ENCODE results near the gene TMEM260.
"Not testable (repeated sequence)": the region's sequence is repeated elsewhere in the genome, so short reads cannot be mapped to it uniquely, and the experiment has no call there.

TMEM260 gene

GRCh38 chr14:56594428-56594827 is 14.8 kb downstream of the TMEM260 start:
- H3K27ac ChIP-seq = peak overlapping the region; percentile 36; the same call in 1 of the 2 replicates
- TF ChIP-seq ZFX (IDR thresholded peaks at IDR 0.05; ENCODE audit: borderline replicate concordance) = no peak
- TF ChIP-seq, protein P1, sequence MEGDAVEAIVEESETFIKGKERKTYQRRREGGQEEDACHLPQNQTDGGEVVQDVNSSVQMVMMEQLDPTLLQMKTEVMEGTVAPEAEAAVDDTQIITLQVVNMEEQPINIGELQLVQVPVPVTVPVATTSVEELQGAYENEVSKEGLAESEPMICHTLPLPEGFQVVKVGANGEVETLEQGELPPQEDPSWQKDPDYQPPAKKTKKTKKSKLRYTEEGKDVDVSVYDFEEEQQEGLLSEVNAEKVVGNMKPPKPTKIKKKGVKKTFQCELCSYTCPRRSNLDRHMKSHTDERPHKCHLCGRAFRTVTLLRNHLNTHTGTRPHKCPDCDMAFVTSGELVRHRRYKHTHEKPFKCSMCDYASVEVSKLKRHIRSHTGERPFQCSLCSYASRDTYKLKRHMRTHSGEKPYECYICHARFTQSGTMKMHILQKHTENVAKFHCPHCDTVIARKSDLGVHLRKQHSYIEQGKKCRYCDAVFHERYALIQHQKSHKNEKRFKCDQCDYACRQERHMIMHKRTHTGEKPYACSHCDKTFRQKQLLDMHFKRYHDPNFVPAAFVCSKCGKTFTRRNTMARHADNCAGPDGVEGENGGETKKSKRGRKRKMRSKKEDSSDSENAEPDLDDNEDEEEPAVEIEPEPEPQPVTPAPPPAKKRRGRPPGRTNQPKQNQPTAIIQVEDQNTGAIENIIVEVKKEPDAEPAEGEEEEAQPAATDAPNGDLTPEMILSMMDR (IDR thresholded peaks at IDR 0.05) = no peak

- no peak for TF ChIP-seq ZFX (IDR thresholded peaks at IDR 0.05; ENCODE audit: borderline replicate concordance)
- TF ChIP-seq, protein P1 (IDR thresholded peaks at IDR 0.05) = no peak
These were observed 18.9 kb downstream of the TMEM260 start for GRCh38 chr14:56598519-56598918.

DNA sequence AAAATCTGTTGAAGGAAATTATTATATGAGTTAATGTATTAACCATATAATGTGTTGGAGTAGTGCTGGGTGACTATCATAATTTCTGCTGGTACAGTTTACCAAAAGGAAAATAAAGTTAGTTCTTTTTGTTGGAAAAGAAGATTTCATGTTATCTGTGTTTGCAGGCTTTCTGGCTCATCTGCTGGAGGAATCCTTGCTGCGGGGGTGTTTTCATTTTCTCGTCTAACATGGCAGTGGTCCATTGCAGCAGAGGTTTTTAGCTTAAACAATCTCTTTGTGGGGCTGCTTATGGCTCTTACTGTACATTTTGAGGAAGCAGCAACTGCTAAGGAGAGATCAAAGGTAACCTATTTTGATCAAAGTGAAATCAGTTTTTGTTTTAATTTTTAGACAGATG is 24.1 kb downstream of the TMEM260 start:
- H3K27ac ChIP-seq = no peak overlapping the region
- TF ChIP-seq, protein P1 (IDR thresholded peaks at IDR 0.05) = no peak
- TF ChIP-seq ZFX (IDR thresholded peaks at IDR 0.05; ENCODE audit: borderline replicate concordance) = no peak

More at GRCh38 chr14:56598519-56598918, 18.9 kb downstream of the TMEM260 start:
- H3K27ac ChIP-seq = no peak overlapping the region

DNA sequence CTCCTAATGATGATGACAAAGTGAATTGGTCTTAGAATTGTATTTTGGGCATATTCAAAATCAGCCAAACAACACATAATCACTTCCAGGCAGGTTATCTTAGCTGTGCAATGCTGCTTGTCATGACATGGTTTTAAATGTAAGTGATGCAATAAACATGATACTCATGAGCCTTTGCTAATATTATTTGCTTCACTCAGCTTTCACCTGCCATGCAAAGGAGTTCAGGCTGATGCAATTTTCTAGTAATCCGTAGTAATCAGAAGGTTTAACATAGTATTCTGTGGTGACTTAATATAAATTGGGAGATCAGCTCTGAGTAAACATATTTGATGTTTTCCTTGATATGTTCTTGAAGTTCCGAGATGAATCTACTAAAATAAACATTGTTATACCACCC is 29.1 kb downstream of the TMEM260 start:
- TF ChIP-seq, protein P1 (IDR thresholded peaks at IDR 0.05) = no peak
- no peak for TF ChIP-seq ZFX (IDR thresholded peaks at IDR 0.05; ENCODE audit: borderline replicate concordance)
- peak overlapping the region; percentile 72 for H3K27ac ChIP-seq

DNA sequence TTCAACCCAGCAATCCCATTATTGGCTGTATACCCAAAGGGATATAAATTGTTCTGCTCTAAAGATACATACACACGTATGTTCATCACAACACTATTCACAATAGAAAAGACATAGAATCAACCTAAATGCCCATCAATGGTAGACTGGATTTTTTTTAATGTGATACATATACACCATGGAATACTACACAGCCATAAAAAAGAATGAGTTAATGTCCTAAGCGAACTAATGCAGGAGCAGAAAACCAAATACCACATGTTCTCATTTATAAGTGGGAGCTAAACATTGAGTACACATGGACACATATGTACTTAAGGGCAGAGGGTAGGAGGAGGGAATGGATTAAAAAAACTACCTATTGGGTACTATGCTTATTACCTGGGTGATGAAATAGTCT is 32.1 kb downstream of the TMEM260 start:
- not testable (repeated sequence) for H3K27ac ChIP-seq

GRCh38 chr14:56617084-56617483 is 37.5 kb downstream of the TMEM260 start:
- TF ChIP-seq, protein P1 (IDR thresholded peaks at IDR 0.05) = no peak
- TF ChIP-seq ZFX (IDR thresholded peaks at IDR 0.05; ENCODE audit: borderline replicate concordance) = no peak
- no peak overlapping the region for H3K27ac ChIP-seq

GRCh38 chr14:56630707-56631106 is 51.1 kb downstream of the TMEM260 start:
- no peak overlapping the region for H3K27ac ChIP-seq
- TF ChIP-seq ZFX (IDR thresholded peaks at IDR 0.05; ENCODE audit: borderline replicate concordance) = no peak
- TF ChIP-seq, protein P1 (IDR thresholded peaks at IDR 0.05) = no peak

GRCh38 chr14:56632195-56632594 is 52.6 kb downstream of the TMEM260 start:
- no peak for TF ChIP-seq ZFX (IDR thresholded peaks at IDR 0.05; ENCODE audit: borderline replicate concordance)
- TF ChIP-seq, protein P1 (IDR thresholded peaks at IDR 0.05) = no peak
- H3K27ac ChIP-seq = no peak overlapping the region

Data from 22Rv1 (cell line).